Activated CD4-positive, alpha-beta T cell treated with anti-CD3 and anti-CD28 coated beads, Interleukin-2, Interleukin-6, amounts not matched to agents 100 ng/mL and 50 ng/mL, durations not matched to agents 16 hours and 8 hours (primary cell): ENCODE data around the gene PPP1R3E.
A peak's percentile ranks its signal among the peaks of the same experiment; 100 is the strongest.
"Not testable (repeated sequence)": the region's sequence is repeated elsewhere in the genome, so short reads cannot be mapped to it uniquely, and the experiment has no call there.

Experiments
- DNase-seq: peaks from one replicate; pipeline ENCODE4 v3.0.0-alpha.2; 2020

PPP1R3E gene

DNA sequence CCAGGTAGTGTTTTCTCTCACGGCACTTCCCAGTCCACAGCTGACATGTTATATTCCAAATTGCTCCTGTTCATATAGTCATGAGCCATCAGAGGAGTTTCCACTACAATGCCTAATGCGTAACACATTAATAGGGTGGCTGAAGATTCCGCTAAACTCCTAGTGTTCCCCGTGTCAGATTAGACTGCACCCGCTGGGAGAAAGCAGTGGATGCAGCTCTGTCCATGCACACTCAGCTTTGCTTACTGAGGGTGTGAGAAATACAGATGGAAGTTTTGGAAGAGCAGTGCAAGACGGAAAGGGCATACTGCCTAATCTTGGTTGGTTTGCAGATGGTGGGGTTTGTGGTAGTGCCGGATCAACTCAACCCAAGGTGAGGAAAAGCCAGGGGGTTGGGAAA, 5.6 kb downstream of the PPP1R3E start:
- no peak for DNase-seq

DNA sequence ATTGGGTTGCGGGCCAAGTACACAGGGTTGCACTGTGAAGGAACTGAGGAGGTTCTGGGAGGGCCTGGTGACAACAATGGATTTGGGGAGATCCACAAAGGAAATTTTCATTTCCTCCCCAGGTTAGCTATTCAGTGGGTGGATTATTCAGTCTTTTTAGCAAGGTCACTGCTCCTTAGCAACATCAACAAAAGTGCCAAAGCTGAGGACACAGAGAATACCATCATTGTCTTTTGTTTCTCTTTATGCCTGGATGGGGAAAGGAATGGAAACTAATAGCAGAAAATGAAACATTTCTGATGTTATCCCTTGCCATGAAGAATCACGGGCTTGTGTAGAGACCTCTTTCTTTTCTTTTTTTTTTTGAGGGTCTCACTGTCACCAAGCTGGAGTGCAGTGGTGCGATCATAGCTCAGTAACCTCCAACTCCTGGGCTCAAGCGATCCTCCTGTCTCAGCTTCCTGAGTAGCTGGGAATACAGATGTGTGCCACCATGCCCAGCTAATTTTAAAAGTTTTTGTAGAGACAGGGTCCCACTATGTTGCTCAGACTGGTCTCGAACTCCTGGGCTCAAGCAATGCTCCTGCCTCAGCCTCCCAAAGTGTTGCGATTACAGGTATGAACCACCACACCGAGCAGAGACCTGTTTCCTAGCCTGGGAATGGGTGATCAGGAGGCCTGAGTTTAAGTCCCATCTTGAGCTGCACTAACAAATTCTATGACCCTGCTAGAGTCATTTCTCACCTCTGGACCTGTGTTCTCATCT, 6.5 kb downstream of the PPP1R3E start:
- no peak for DNase-seq

DNA sequence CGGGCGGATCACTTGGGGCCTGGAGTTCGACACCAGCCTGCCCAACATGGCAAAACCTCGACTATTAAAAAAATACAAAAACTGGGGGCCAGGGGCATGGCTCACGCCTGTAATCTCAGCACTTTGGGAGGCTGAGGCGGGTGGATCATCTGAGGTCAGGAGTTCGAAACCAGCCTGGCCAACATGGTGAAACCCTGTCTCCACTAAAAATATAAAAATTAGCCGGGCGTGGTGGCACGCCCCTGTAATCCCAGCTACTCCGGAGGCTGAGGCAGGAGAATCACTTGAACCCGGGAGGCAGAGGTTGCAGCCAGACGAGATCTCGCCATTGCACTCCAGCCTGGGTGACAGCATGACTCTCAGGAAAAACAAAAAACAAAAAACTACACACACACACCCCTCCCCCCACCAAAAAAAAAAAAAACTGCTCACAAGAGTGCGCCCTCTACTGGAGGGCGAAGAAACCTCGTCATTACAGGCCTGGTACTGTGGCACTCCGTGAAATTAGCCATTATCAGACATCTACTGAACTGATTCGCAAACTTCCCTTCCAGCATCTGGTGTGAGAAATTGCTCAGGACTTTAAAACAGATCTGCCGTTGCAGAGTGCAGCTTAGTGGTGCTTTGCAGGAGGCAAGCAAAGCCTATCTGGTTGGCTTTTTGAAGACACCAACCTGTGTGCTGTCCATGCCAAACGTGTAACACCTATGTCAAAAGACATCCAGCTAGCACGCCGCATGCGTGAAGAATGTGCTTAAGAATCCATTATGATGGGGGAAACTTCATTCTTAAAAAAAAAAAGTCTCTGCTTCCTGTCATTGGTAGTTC, 7.7 kb downstream of the PPP1R3E start:
- peak; percentile 62 for DNase-seq

DNA sequence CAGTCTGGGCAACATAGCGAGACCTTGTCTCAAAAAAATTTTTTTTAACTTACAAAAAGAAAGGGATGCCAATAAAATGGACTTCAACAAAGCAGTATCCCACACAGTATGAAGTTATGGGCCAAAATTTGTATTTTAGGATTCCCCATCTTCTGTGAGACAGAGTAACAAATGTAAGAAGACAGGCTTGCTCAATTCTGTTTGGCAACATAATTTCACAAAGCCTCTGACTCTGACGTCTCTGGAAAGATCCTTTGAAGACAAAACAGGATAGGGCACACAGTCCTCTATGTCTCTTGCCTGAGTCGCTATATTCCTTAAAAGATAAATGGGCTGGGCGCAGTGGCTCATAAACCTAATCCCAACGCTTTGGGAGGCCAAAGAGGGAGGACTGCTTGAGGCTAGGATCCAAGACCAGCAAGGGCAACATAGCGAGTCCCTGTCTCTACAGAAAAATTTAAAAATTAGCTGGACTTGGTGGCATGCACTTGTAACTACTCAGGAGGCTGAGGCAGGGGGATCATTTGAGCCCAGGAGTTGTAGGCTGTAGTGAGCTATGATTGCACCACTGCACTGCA, 15.7 kb downstream of the PPP1R3E start:
- no peak for DNase-seq

DNA sequence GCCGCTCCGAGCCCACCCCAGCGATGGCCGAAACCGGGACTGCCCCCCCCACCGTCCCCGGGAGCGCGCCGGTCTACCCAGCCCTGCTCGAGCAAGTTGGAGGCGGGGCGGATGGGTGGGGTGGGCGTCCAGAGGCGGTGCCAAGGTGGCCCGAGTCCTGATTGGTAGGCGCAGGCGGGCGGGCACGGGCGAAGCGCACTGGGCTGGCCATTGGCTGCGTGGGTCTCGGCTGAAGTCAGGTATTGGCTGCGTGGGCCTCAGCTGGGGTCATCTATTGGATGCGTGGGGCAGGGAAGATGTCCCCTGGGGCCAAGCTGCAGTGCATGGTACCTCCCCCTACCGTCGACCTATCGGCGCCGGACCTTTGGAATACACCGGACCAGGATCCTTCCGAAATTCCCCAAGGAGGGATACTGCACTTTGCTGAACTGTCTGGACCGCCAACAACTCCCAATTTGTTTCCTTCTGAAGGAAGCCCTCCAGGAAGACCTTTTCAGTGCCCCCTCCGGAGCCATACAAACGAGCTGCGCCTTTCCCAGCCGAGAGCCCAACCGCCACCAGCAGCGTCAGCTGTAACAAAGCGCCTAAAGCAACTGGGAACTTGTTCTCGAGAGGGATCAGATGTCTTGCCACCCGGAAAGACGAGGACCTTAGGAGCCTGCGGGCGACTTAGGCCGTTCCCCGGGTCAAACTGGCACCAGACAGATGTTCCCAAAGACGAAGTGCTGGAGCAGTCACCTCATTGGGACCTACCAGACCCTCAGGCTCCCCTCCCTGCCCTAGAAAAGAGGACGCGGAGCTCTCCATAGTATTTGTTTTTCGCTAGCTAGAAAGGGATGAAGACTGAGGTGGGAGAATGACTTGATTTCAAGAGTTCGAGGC, 16.4 kb downstream of the PPP1R3E start, which contains the start of gene HOMEZ:
TSS of gene HOMEZ (minus strand) at position 113 of the 882 bp plus-strand sequence. CDS start 180 bp downstream, outside the sequence.
- peak; percentile 99 for DNase-seq

DNA sequence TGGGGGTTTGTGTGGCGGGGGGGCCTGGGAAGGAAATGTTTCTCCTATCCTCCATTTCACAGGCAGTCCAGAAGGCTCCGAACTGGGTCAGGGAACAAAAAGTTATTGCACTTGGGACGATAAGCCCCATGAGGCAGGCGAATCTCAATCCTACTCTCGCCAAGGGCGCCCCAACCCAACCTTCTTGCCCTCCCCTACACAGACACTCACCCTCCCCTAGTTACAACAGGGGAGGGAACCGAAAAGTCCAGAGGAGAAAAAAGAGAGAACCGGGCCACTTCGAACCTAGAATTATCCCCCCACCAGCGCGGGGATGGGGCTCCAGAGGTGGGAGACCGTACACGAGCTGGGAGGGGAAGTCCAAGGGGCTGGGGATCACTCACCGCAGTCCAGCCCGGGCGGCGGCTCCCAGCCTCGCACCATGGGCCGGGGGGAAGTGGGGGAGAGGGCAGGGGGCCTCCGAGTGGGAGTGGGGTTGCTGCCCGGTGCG, 17.1 kb downstream of the PPP1R3E start:
- DNase-seq = no peak

DNA sequence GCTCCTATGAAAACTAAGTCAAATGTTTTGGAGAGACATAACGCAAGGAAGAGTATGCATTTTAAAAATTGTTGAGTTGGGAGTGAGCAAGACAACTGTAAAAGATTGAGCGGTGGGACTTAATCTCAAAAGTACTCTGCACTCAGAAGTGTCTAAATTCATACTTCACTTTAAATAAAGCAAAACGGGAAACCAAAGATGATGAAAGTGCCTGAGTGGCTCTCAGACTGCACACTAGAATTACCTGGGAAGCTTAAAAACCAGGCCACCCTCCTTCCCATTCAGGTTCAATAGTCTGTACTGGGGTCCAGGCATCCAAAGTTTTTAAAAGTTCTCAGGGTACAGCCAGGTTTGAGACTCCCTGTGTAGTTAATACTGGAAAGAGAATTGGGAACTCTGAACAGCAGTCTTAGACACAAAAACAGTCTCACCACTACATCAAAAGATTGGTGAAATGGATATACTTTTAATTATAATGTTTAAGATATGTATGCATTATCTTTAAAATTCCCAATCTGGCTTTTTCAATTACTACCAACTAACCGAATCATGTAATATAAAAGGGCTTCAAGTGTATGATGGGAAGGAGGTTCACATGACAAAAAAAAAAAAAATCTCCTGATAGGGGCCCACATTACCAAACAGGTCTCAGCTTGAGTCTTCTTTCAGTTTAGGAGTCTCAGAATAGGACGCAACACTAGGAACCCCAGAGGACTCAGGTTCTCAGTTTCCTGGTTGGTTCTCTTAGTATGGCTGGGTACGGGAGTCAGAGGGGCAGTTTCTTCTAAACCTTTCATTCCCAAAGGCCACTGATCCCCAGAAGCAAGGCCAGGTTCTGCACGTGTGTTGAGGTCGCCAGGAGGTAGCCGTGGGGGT, 17.8 kb downstream of the PPP1R3E start:
- DNase-seq = peak; percentile 47

DNA sequence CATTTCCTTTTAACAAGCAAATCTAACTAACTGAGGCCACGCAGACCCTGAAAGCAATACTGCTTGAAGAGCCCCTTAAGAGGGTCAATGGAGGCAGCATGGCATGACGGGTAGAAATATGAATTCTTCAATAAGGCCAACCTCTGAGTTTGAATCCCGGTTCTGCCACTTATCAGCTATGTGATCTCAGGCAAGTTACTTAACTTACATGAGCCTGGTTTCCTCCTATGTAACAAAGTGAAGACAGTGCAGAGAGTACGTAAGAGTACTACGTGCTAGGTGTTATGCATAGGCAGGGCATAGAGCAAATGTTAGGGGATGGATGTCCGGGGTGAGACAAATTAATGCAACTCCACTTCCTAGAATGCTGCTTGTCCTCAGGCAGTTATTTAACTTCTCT, 21.4 kb downstream of the PPP1R3E start:
- DNase-seq = no peak

DNA sequence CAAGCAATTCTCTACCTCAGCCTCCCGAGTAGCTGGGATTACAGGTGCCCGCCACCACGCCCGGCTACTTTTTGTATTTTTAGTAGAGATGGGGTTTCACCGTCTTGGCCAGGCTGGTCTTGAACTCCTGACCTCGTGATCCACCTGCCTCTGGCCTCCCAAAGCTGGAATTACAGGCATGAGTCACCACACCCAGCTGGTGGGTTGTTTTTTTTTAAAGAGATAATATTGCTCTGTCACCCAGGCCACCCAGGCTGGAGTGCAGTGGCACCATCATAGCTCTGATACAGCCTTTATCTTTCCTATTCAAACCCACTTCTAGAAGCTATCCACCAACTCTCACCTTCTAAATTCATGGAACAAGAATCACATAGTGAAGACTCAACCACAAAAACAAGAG, 24.7 kb downstream of the PPP1R3E start:
- not testable (repeated sequence) for DNase-seq

DNA sequence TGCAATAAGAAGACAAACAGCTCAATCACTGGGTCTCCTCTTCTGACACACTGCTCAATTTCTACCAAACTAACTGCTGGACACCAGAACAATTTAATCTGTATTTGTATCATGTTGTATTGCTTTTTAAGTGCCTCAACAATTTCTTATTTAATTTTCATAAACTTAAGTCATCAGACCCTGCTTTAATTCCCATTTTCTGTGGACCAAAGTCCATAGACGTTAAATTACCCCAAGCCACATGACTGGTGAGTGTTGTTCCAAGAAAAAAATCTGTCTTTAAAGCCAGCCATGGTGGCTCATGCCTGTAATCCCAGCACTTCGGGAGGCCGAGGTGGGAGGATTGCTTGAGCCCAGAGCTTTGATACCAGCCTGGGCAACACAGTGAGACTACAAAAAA, 25.5 kb downstream of the PPP1R3E start:
- no peak for DNase-seq

DNA sequence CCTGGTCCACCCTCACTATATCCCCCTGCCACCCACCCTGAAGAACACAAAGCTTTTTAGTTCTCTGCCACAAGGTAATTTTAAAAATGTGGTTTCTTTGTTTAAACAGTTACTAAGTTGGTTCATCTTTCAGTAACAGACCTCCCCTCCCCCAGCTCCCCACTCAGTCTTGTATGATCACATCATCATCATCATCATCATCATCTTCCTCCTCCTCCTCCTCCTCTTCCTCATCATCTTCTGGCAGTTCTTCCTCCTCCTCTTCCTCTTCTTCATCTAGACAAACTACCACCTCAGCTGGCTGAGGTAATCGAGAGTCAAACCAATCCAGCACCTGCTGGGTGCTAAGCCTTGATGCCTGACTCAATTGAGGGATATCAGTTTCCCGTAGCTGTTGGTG, 27.2 kb downstream of the PPP1R3E start:
- no peak for DNase-seq

DNA sequence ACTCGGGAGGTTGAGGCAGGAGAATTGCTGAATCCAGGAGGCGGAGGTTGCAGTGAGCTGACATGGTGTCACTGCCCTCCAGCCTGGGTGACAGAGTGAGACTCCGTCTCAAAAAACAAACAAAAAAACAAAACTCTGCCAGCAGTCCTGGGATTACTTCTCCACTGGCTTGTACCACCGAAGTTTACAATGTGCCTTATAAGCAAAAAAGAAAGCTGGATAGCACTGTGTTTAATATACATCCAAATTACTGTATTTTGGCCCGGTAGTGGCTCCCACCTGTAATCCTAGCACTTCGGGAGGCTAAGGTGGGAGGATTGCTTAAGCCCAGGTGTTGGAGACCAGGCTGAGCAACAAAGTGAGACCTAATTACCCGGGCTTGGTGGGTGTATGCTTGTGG, 33.5 kb downstream of the PPP1R3E start:
- no peak for DNase-seq

DNA sequence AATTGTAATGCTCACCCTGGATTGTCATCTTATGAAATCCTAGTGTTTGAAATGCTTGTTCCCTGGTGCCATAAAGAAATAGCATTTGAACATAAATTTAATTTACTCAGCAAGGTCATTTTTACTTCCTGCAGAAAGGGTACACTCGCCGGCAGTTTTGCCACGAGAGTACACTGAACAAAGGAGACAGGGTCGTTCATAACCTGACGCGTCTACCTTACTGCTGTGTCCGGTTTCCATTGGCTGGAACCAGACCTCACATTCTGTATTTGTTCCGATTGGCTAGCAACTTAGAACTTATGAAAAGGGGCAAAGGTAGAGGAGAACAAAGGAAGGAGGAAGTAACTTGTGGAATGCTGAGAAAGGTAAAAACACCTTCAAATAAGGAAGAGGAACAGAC, 41.8 kb downstream of the PPP1R3E start:
- DNase-seq = not testable (repeated sequence)

DNA sequence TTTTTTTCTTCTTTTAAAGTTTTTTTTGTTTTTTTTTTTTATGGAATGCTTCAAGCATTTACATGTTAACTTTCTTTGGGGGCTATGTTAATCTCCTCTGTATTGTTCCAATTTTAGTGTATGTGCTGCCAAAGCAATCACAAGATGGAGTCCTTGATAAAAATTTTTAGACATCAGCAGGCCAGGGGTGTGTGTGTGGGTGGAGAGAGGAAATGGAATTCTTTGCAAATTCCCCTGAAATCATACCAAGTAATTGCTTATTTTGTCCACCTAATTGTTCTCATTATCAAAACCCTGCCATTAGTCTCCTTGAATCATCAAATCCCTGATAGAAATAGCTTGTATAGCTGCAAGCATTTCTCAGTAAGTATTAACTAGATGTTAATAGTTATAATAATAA, 43.2 kb downstream of the PPP1R3E start:
- no peak for DNase-seq

DNA sequence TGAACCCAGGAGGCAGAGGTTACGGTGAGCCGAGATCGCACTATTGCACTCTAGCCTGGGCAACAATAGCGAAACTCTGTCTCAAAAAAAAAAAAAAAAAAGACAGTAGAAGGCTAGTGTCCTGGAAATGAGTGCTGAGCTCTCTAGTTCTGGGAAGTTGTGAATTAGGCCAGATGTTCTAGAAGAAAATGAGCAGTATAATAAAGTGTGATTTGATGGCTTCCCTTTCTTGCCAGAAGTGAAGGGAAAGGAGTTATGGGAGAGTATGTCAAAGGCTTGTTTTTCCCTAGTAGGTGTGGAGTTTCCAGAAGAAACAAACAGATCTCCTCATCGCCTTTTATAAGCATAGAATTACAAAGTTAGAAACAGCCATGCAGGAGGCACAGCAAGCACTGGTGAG, 44.4 kb downstream of the PPP1R3E start:
- no peak for DNase-seq

DNA sequence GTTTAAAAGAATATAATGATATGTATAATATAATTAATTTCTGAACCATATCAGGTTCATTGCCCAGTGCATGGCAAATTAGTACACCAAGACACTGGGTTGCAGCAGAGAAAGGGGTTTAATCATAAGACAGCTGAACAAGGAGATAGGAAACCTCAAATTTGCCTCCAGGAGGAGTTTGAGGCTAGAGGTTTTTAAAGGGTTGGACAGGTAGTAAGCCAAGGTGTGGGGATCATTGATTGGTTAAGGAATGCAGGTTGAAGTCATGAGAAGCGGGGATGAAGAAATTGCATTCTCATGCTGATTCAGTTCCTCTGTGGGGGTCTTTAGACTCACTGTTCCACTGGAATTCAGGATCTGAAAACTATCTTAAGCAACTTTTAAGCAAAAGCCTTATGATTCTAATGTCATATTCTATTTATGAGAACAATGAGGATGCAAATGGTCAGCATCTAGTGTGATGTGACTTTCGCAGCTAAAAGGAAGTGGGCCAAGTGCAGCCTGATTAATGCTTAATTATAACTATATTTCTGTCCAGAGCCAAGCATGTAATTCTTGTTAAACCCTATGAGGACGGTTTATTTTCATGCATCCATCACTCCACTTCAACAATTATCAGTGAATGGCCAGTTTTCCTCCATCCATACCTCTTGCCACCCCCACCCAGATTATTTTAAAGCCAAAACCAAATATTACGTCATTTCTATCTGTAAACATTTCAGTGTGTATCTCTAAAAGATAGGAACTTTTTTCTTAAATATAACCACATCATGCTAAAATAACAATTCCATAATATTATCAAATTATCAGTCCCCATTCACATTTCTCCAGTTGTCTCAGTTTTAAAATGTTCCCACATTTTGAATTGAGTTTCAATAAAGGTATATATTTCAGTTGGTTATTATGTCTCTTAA, 50.0 kb downstream of the PPP1R3E start:
- no peak for DNase-seq

DNA sequence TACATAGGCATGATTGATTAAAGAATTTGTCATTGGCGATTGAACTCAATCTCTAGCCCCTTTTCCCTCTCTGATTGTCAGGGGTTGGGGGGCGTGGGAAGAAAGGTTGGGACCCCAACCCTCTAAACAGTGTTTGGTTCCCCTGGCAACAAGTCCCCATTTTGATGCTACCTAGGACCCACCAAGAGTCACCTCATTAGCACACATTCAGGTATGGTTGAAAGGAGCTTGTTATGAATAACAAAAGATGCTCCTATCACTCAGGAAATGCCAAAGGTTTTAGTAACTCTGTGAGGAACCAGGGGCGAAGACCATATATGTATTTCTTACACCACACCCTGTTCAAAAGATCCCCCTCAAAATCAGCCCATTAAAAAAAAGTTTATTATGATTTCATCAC, 50.7 kb downstream of the PPP1R3E start:
- DNase-seq = no peak

DNA sequence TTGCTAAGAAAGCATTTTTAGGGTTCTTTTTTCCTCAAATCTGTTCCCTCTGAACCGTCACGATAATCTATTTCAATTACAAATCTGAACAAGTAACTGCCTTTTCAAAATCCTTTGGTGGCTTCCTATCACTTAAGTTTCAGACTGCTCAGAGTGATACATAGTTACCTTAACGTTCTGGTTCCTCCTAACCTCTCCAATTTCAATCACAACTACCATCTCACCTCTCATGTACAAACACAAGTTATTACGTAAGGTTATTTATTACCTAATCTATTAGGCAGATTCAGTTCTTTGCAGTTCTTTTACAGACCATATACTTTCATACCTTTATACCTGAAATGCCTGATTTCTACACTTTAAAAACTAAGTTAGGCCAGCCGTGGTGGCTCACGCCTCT, 52.8 kb downstream of the PPP1R3E start:
- no peak for DNase-seq

DNA sequence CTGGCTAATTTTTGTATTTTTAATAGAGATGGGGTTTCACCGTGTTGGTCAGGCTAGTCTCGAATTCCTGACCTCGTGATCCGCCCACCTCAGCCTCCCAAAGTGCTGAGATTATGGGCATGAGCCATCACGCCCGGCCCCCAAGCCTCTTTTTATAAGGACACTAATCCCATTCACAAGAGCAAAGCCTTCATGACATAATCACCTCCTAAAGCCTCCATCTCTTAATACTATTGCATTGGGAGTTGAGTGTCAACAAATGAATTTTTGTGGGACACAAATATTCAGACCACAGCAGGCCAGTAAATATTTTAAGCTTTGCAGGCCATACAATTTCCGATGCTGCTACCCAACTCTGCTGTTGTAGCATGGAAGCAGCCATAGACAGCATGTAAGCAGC, 54.1 kb downstream of the PPP1R3E start:
- DNase-seq = no peak
